Prostate gland (tissue), 2 donors: ENCODE measurements around the gene GLDC. TPM values are rescaled to one million over a fixed set of nuclear protein-coding genes. Genes with fewer than 3 reads are reported as not detected.

Experiments used
- DNase-seq: peaks from one replicate; pipeline ENCODE4 v3.0.0-alpha.2; 2019; ENCODE audit warnings: low spot score
- H3K27ac ChIP-seq, 2 donors: fragments of 200-600 bp; sonication (generic); 2 replicates each; pipeline ENCODE4 v1.5.1; 2017 to 2019
- H3K27me3 ChIP-seq: fragments of 200-600 bp; sonication (generic); replicated peaks from 2 replicates; pipeline ENCODE4 v1.5.1; 2019; ENCODE audit not compliant: insufficient read depth
- H3K36me3 ChIP-seq, 2 donors: fragments of 200-600 bp; sonication (generic); 1 replicate in 1 of 2; 2 replicates in 1 of 2; pipeline versions ENCODE4 v1.5.1 to v1.8.1; 2017 to 2019
- H3K4me1 ChIP-seq: fragments of 200-600 bp; sonication (generic); replicated peaks from 2 replicates; pipeline ENCODE4 v1.5.1; 2019
- H3K4me3 ChIP-seq, 2 donors: fragments of 200-600 bp; sonication (generic); 2 replicates each; pipeline ENCODE4 v1.5.1; 2017 to 2019
- H3K9me3 ChIP-seq: fragments of 200-600 bp; sonication (generic); 2 replicates; pipeline ENCODE4 v1.5.1; 2017
- POLR2A ChIP-seq: fragments of 450-650 bp; IDR thresholded peaks from one replicate; pipeline ENCODE4 v1.6.1; 2016; ENCODE audit warnings: antibody characterized with exemption, mild to moderate bottlenecking
- POLR2AphosphoS5 ChIP-seq: sonication (generic); formaldehyde crosslinking; IDR thresholded peaks from one replicate; pipeline ENCODE4 v1.6.1; 2017; ENCODE audit warnings: antibody characterized with exemption
- WGBS: methylation state at CpG from one replicate; pipeline ENCODE4 v1.1.5; 2018; 5-methylcytosine and 5-hydroxymethylcytosine counted together
- intact Hi-C: fragments of 100-400 bp; cut with DNase I; formaldehyde crosslinking; loops from one replicate; pipeline ENCODE4 v1.14.2; 2022
- total RNA-seq, 2 donors: library from RNA; depleted of rRNA; stranded (reverse); fragments of >200 nt; gene quantifications; one replicate each; pipeline ENCODE4 v1.1.0, GENCODE V29; 2016
- TF ChIP-seq, protein P1 (sequence below), 4 experiments: fragments of 200-600 bp in 2 of 4; fragments of 450-650 bp in 2 of 4; sonication (generic) in 2 of 4; IDR thresholded peaks; 1 replicate in 3 of 4; 2 replicates in 1 of 4; pipeline ENCODE4 v1.5.1; 2016 to 2019; ENCODE audit warnings: antibody characterized with exemption in 4 of 4, mild to moderate bottlenecking in 2 of 4, moderate library complexity in 2 of 4

Gene GLDC
- total RNA-seq, 2 donors from 2014 or later: 2.7 to 4.0 TPM

DNA sequence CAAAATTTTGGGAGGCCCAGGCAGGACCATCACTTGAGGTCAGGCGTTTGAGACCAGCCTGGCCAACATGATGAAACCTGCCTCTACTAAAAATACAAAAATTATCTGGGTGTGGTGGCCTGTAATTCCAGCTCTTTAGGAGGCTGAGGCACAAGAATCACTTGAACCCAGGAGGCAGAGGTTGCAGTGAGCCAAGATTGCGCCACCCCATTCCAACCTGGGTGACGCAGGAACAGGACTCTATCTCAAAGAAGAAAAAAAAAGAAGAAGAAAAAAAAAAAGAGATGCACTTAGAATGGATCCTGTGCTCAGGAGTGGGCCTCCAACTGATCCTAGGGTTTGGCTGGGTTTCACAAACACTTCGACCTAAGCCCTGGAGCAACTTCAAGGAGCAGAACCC lies 45.1 kb downstream of the GLDC start:
- Histone ChIP-seq H3K4me1 (no peaks in the 10 kb centered on the region), H3K27me3 (no peaks in the 10 kb centered on the region), H3K27ac (no peak overlapping the region), H3K4me3 (no peak overlapping the region), H3K36me3 (no peaks in the 10 kb centered on the region), H3K9me3 (no peaks in the 10 kb centered on the region)
- 83% methylated on average over 4 of the region's 4 CpGs for WGBS
- intact Hi-C loops: no loop called here
- TF ChIP-seq, protein P1, sequence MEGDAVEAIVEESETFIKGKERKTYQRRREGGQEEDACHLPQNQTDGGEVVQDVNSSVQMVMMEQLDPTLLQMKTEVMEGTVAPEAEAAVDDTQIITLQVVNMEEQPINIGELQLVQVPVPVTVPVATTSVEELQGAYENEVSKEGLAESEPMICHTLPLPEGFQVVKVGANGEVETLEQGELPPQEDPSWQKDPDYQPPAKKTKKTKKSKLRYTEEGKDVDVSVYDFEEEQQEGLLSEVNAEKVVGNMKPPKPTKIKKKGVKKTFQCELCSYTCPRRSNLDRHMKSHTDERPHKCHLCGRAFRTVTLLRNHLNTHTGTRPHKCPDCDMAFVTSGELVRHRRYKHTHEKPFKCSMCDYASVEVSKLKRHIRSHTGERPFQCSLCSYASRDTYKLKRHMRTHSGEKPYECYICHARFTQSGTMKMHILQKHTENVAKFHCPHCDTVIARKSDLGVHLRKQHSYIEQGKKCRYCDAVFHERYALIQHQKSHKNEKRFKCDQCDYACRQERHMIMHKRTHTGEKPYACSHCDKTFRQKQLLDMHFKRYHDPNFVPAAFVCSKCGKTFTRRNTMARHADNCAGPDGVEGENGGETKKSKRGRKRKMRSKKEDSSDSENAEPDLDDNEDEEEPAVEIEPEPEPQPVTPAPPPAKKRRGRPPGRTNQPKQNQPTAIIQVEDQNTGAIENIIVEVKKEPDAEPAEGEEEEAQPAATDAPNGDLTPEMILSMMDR (IDR thresholded peaks at IDR 0.05): no peak
- TF ChIP-seq POLR2AphosphoS5 (no peak), POLR2A (no peak)
- no peak for DNase-seq

DNA sequence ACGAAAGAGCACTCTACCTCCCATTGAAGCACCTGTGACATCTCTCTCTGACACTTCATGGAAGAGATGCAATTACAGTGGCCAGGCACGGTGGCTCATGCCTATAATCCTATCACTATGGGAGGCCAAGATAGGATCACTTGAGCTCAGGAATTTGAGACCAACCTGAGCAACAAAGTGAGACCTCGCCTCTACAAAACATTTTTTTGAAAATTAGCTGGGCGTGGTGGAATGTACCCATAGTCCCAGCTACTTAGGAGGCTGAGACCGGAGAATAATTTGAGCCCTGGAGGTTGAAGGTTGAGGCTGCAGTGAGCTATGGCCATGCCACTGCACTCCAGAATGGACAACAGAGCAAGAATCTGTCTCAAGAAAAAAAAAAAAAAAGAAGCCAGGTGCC lies 45.5 kb downstream of the GLDC start:
- no peaks in the 10 kb centered on the region for H3K27me3 ChIP-seq
- intact Hi-C loops: no loop called here
- H3K4me3 ChIP-seq: no peak overlapping the region
- no peaks in the 10 kb centered on the region for H3K4me1 ChIP-seq
- 87% methylated on average over 5 of the region's 5 CpGs for WGBS
- no peak for DNase-seq
- H3K27ac ChIP-seq: no peak overlapping the region
- TF ChIP-seq POLR2A (no peak), POLR2AphosphoS5 (no peak)
- TF ChIP-seq, protein P1 (IDR thresholded peaks at IDR 0.05): no peak
- no peaks in the 10 kb centered on the region for H3K9me3 ChIP-seq
- no peaks in the 10 kb centered on the region for H3K36me3 ChIP-seq

DNA sequence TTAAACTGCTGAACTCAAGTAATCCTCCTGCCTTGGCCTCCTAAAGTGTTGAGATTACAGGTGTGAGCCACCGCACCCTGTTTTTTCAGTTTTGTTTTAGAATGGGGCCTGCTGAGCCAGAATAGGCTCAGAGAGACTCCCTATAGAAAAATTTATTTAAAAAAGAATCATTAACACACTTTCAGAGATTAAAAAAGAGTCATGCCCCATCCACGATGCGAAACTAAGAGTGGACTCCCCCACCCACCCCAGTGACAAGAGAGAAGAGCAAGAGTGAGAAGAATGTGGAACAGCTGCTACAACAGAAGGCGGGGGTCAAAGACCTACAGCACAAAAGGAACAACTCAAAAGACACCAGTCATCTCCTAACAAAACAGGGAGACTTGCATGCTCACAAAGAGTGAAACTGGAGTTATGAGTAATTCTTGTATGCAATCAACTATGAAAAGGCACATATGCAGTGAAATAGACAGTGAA lies 47.2 kb downstream of the GLDC start:
- no peak for TF ChIP-seq POLR2AphosphoS5
- TF ChIP-seq POLR2A: no peak
- 83% methylated on average over 4 of the region's 4 CpGs for WGBS
- Histone ChIP-seq H3K27me3 (no peaks in the 10 kb centered on the region), H3K4me3 (no peak overlapping the region), H3K36me3 (no peaks in the 10 kb centered on the region), H3K4me1 (no peaks in the 10 kb centered on the region), H3K9me3 (no peaks in the 10 kb centered on the region), H3K27ac (no peak overlapping the region)
- DNase-seq: no peak
- intact Hi-C loops: no loop called here

DNA sequence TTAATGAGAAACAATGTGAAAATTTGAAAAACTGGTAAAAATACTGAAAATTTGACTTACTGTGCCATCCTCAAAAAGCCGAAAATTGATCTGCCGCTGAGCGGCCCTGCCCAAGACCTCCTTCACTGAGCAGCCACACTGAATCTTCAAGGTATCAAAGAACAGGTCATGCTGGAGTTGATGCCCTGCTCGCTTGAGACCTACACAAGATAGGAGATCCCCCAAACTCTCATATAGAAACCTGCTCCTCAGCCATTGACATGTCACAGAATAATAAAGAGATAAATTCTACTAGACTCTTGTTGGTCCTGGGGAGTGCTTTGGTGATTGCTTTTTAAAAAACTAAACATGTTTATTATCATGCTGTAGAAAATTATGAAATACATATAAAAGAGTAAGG lies 52.7 kb downstream of the GLDC start:
- no peaks in the 10 kb centered on the region for H3K4me1 ChIP-seq
- no peaks in the 10 kb centered on the region for H3K27me3 ChIP-seq
- H3K27ac ChIP-seq: no peak overlapping the region
- no peak overlapping the region for H3K4me3 ChIP-seq
- H3K36me3 ChIP-seq: no peaks in the 10 kb centered on the region
- DNase-seq: no peak
- TF ChIP-seq, protein P1 (IDR thresholded peaks at IDR 0.05): no peak
- TF ChIP-seq POLR2AphosphoS5: no peak
- TF ChIP-seq POLR2A: no peak
- H3K9me3 ChIP-seq: no peaks in the 10 kb centered on the region
- intact Hi-C loops: no loop called here
- 95% methylated on average over 4 of the region's 4 CpGs for WGBS

DNA sequence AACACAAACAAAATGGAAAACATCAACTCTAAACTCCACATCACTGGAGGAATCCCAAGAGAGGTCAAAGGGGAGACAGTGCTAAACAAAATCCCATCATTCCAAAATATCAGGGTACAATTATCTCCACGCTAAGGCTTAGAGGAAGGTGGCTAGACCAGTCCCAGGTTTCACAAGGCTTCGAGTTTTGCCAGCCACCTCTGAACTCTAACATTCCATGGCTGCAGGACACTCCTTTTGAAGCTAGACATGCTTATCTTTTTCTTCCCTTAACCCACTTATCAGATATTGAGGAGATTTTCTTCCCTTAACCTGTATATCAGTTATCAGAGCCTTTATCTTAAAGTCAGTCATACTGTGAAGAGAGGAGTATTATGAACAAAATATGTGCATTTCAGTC lies 53.3 kb downstream of the GLDC start:
- no peaks in the 10 kb centered on the region for H3K27me3 ChIP-seq
- no peak overlapping the region for H3K27ac ChIP-seq
- no peak for DNase-seq
- WGBS: 43% methylated on average over 2 of the region's 2 CpGs
- H3K9me3 ChIP-seq: no peaks in the 10 kb centered on the region
- no peaks in the 10 kb centered on the region for H3K4me1 ChIP-seq
- H3K36me3 ChIP-seq: no peaks in the 10 kb centered on the region
- intact Hi-C loops: no loop called here
- TF ChIP-seq, protein P1 (IDR thresholded peaks at IDR 0.05): no peak
- no peak for TF ChIP-seq POLR2AphosphoS5
- TF ChIP-seq POLR2A: no peak
- no peak overlapping the region for H3K4me3 ChIP-seq
